ENCODE results near the gene AURKAIP1. TPM values are rescaled to one million over a fixed set of nuclear protein-coding genes. Genes with fewer than 3 reads are reported as not detected.

The AURKAIP1 gene
- total and polyA plus RNA-seq, 2 of the 13 experiments (the other 11 are each of a cell fraction or from before 2014, with no cell fraction given): 69.5 to 175 TPM

GRCh38 chr1:1400576-1401456 is 25.8 kb upstream of the AURKAIP1 start (continued):
- TF ChIP-seq LBX2 (CRISPR knock-in tag; IDR thresholded peaks at IDR 0.05; ENCODE audit: borderline replicate concordance) (no peak), MBD4 (IDR thresholded peaks at IDR 0.05; ENCODE audit: borderline replicate concordance, low read length) (no peak), HOXA3 (CRISPR knock-in tag; IDR thresholded peaks at IDR 0.05) (peak; percentile 97), RFX3 (CRISPR knock-in tag; IDR thresholded peaks at IDR 0.05) (no peak), RXRB (CRISPR knock-in tag; IDR thresholded peaks at IDR 0.05; ENCODE audit: borderline replicate concordance) (peak; percentile 99), ZNF713 (CRISPR knock-in tag; IDR thresholded peaks at IDR 0.05) (peak; percentile 79; the same call in 1 of the 2 replicates), HOMEZ (CRISPR knock-in tag; IDR thresholded peaks at IDR 0.05; ENCODE audit: low read depth) (peak; percentile 83), SKIL (CRISPR knock-in tag; IDR thresholded peaks at IDR 0.05; ENCODE audit: borderline replicate concordance) (peak; percentile 100), U2AF1 (optimal IDR thresholded peaks at IDR 0.05; ENCODE audit: low read depth, low read length) (no peak), RFX5 (IDR thresholded peaks at IDR 0.05; ENCODE audit: low read depth, low read length) (no peak), ZBTB46 (CRISPR knock-in tag; IDR thresholded peaks at IDR 0.05; ENCODE audit: borderline replicate concordance) (no peak; the same call in 1 of the 2 replicates), ZNF256 (CRISPR knock-in tag; conservative IDR thresholded peaks at IDR 0.05) (0 out of 2 replicates have a peak, but pooled peaks have one; percentile 58), ZNF703 (CRISPR knock-in tag; IDR thresholded peaks at IDR 0.05; ENCODE audit: borderline replicate concordance) (no peak; the same call in 1 of the 2 replicates), RERE (CRISPR knock-in tag; IDR thresholded peaks at IDR 0.05; ENCODE audit: low read depth) (peak; percentile 85), TBP (CRISPR knock-in tag; IDR thresholded peaks at IDR 0.05) (no peak), ZNF335 (CRISPR knock-in tag; IDR thresholded peaks at IDR 0.05) (peak; percentile 89), ASH2L (IDR thresholded peaks at IDR 0.05; ENCODE audit: insufficient read length, low read depth, low read length) (peak; percentile 89)
